NCI-H2227 treated with DMSO at 0.1 percent for 48 hours (cell line): ENCODE measurements around the gene CFAP43.

Source experiments
- DNase-seq: peaks from one replicate; lab custom pipeline; 2025; lab: John Stamatoyannopoulos, UW

CFAP43 gene

GRCh38 chr10:104130041-104130440 is 102.1 kb downstream of the CFAP43 start:
- DNase-seq: no peak

GRCh38 chr10:104128214-104128613 is 104.0 kb downstream of the CFAP43 start:
- no peak for DNase-seq

GRCh38 chr10:104127411-104127810 is 104.8 kb downstream of the CFAP43 start:
- DNase-seq: no peak

- no peak for DNase-seq
These were observed 108.8 kb downstream of the CFAP43 start for GRCh38 chr10:104123397-104123796.

- DNase-seq: no peak
These were observed 109.7 kb downstream of the CFAP43 start for GRCh38 chr10:104122225-104123107.

GRCh38 chr10:104121485-104122224 is 110.5 kb downstream of the CFAP43 start, which contains the start of gene SFR1:
SFR1 (plus strand) TSS chr10:104122171; CDS start chr10:104122184, 13 bp downstream.
- DNase-seq: peak; percentile 93

GRCh38 chr10:104120903-104121484 is 111.2 kb downstream of the CFAP43 start:
- peak; percentile 58 for DNase-seq

GRCh38 chr10:104120512-104120902 is 111.7 kb downstream of the CFAP43 start:
- no peak for DNase-seq

- no peak for DNase-seq
These were observed 112.2 kb downstream of the CFAP43 start for GRCh38 chr10:104119996-104120395.

GRCh38 chr10:104117839-104118323 is 114.3 kb downstream of the CFAP43 start:
- DNase-seq: no peak

GRCh38 chr10:104113376-104113956 is 118.7 kb downstream of the CFAP43 start:
- no peak for DNase-seq

GRCh38 chr10:104109908-104110662 is 122.1 kb downstream of the CFAP43 start:
- no peak for DNase-seq

- DNase-seq: no peak
These were observed 127.2 kb downstream of the CFAP43 start for GRCh38 chr10:104104926-104105325.

- no peak for DNase-seq
These were observed 127.7 kb downstream of the CFAP43 start for GRCh38 chr10:104104418-104104817.

- no peak for DNase-seq
These were observed 128.2 kb downstream of the CFAP43 start for GRCh38 chr10:104103956-104104355.

- DNase-seq: no peak
These were observed 130.3 kb downstream of the CFAP43 start for GRCh38 chr10:104101902-104102301.

- no peak for DNase-seq
These were observed 131.4 kb downstream of the CFAP43 start for GRCh38 chr10:104100795-104101194.

GRCh38 chr10:104099941-104100340 is 132.2 kb downstream of the CFAP43 start:
- no peak for DNase-seq

GRCh38 chr10:104099269-104099668 is 132.9 kb downstream of the CFAP43 start:
- DNase-seq: no peak

- DNase-seq: no peak
These were observed 133.7 kb downstream of the CFAP43 start for GRCh38 chr10:104098358-104098925.

GRCh38 chr10:104096692-104097091 is 135.5 kb downstream of the CFAP43 start:
- no peak for DNase-seq
